Coronary artery (tissue), 2 donors: Measurements from ENCODE around the gene BABAM2.

Experiments used
- DNase-seq: peaks from one replicate; pipeline ENCODE4 v3.0.0-alpha.2; 2017; ENCODE audit warnings: low spot score
- H3K27ac ChIP-seq, 2 donors: fragments of 200-600 bp; sonication (generic); one replicate each; pipeline ENCODE4 v1.5.1; 2016 to 2019
- H3K4me3 ChIP-seq: fragments of 200-600 bp; sonication (generic); 2 replicates; pipeline ENCODE4 v1.5.1; 2016; ENCODE audit warnings: mild to moderate bottlenecking, moderate library complexity
- CTCF ChIP-seq: fragments of 200-600 bp; sonication (generic); IDR thresholded peaks from one replicate; pipeline ENCODE4 v1.5.1; 2019; ENCODE audit warnings: antibody characterized with exemption

BABAM2 gene

GRCh38 chr2:28360058-28360717, 469.7 kb downstream of the BABAM2 start:
- Histone ChIP-seq H3K4me3 (no peak overlapping the region), H3K27ac (no peak overlapping the region)
- no peak for TF ChIP-seq CTCF
- no peak for DNase-seq

- no peak for DNase-seq
- no peak overlapping the region for H3K27ac ChIP-seq
- TF ChIP-seq CTCF: no peak
- no peak overlapping the region for H3K4me3 ChIP-seq
Measured at GRCh38 chr2:28360718-28361293, 470.3 kb downstream of the BABAM2 start.

- Histone ChIP-seq H3K4me3 (no peak overlapping the region), H3K27ac (no peak overlapping the region)
- no peak for TF ChIP-seq CTCF
- DNase-seq: no peak
Measured at GRCh38 chr2:28361991-28362710, 471.6 kb downstream of the BABAM2 start.

- TF ChIP-seq CTCF: no peak
- DNase-seq: no peak
- Histone ChIP-seq H3K4me3 (no peak overlapping the region), H3K27ac (no peak overlapping the region)
Measured at GRCh38 chr2:28362991-28363521, 472.5 kb downstream of the BABAM2 start.

GRCh38 chr2:28363686-28364280, 473.3 kb downstream of the BABAM2 start:
- no peak for TF ChIP-seq CTCF

GRCh38 chr2:28364610-28365009, 474.1 kb downstream of the BABAM2 start:
- H3K27ac ChIP-seq: no peak overlapping the region
- TF ChIP-seq CTCF: no peak
- H3K4me3 ChIP-seq: no peak overlapping the region
- DNase-seq: no peak

More at GRCh38 chr2:28363686-28364280, 473.3 kb downstream of the BABAM2 start:
- Histone ChIP-seq H3K4me3 (no peak overlapping the region), H3K27ac (no peak overlapping the region)
- DNase-seq: no peak
